GM12872 (cell line): ENCODE results near the gene MADD.

Source experiments
- CTCF ChIP-seq: IDR thresholded peaks from 3 replicates; pipeline ENCODE4 v1.5.1; 2011; ENCODE audit warnings: low read depth, mild to moderate bottlenecking, low read length, moderate library complexity; ENCODE audit not compliant: insufficient read depth

The MADD gene

GRCh38 chr11:47269829-47270305 is at the start of gene MADD:
MADD (plus strand) TSS chr11:47270133.
- no peak for TF ChIP-seq CTCF

- TF ChIP-seq CTCF, result no peak
These were observed 49.5 kb upstream of the MADD start for GRCh38 chr11:47220401-47220821.

- TF ChIP-seq CTCF, result no peak
These were observed 47.2 kb upstream of the MADD start for GRCh38 chr11:47222696-47223095.

- no peak for TF ChIP-seq CTCF
These were observed 44.2 kb upstream of the MADD start for GRCh38 chr11:47225552-47226400.

GRCh38 chr11:47229161-47229560 is 40.8 kb upstream of the MADD start:
- TF ChIP-seq CTCF, result no peak

GRCh38 chr11:47233051-47233450 is 36.9 kb upstream of the MADD start:
- no peak for TF ChIP-seq CTCF

GRCh38 chr11:47233989-47234668 is 35.8 kb upstream of the MADD start:
- 0 out of 3 replicates have a peak, but pooled peaks have one; percentile 15 for TF ChIP-seq CTCF
